H1 (cell line): Measurements from ENCODE around the gene MRPL52. TPM values are rescaled to one million over a fixed set of nuclear protein-coding genes. Genes with fewer than 3 reads are reported as not detected.

Experiments
- CTCF ChIA-PET: fragments of 300-600 bp; sonication (Branson Sonifier 250); formaldehyde crosslinking; loops from one replicate; lab custom pipeline; 2021; ENCODE audit not compliant: partially characterized antibody; lab: Charles Lee
- POLR2A ChIA-PET: fragments of 300-600 bp; sonication (Branson Sonifier 250); formaldehyde crosslinking; loops from one replicate; lab custom pipeline; 2021; ENCODE audit warnings: inconsistent platforms; ENCODE audit not compliant: partially characterized antibody; lab: Charles Lee
- DNase-seq, 2 experiments: peaks; one replicate each; pipeline versions ENCODE4 v3.0.0 to v3.0.0-alpha.2; 2010 to 2022; ENCODE audit warnings: low spot score in 2 of 2, low read depth in 1 of 2, mixed read lengths in 1 of 2
- FAIRE-seq: peaks from 2 replicates; lab custom pipeline; 2011; peaks lifted over from hg19 to GRCh38; lab: Jason Lieb, UNC
- H2AFZ ChIP-seq: 2 replicates; pipeline ENCODE4 v1.8.1; 2012; ENCODE audit warnings: low read length, inconsistent platforms
- H2AK5ac ChIP-seq: 2 replicates; pipeline ENCODE4 v1.6.1; 2013; ENCODE audit warnings: low read depth, low read length
- H2BK120ac ChIP-seq: replicated peaks from 2 replicates; pipeline ENCODE3; 2013; ENCODE audit warnings: low read depth, low read length, inconsistent platforms
- H2BK12ac ChIP-seq: 2 replicates; pipeline ENCODE4 v1.6.1; 2013; ENCODE audit warnings: low read depth, low read length
- H2BK15ac ChIP-seq: 2 replicates; pipeline ENCODE4 v1.6.1; 2013; ENCODE audit warnings: low read length
- H2BK20ac ChIP-seq: 2 replicates; pipeline ENCODE4 v1.6.1; 2013; ENCODE audit warnings: low read length
- H2BK5ac ChIP-seq: 2 replicates; pipeline ENCODE4 v1.6.1; 2013; ENCODE audit warnings: low read depth, low read length
- H3K14ac ChIP-seq: 2 replicates; pipeline ENCODE4 v1.6.1; 2013; ENCODE audit warnings: inconsistent platforms; ENCODE audit not compliant: insufficient read length
- H3K18ac ChIP-seq: 2 replicates; pipeline ENCODE4 v1.6.1; 2013; ENCODE audit warnings: low read length; ENCODE audit errors: extremely low read depth
- H3K23ac ChIP-seq: 2 replicates; pipeline ENCODE4 v1.6.1; 2013; ENCODE audit warnings: inconsistent platforms; ENCODE audit not compliant: insufficient read length
- H3K23me2 ChIP-seq: 2 replicates; pipeline ENCODE4 v1.6.1; 2013; ENCODE audit warnings: low read depth, low read length
- H3K27ac ChIP-seq: 2 replicates; pipeline ENCODE4 v1.6.1; 2011; ENCODE audit warnings: low read depth, low read length, inconsistent platforms
- H3K27me3 ChIP-seq, 4 experiments: replicated peaks in 1 of 4; 1 replicate in 1 of 4; 2 replicates in 3 of 4; pipeline versions ENCODE4 v1.6.1 to v1.8.1; 2011 to 2013; ENCODE audit warnings: low read length in 3 of 4, mild to moderate bottlenecking in 3 of 4, inconsistent platforms in 2 of 4, mixed read lengths in 2 of 4, moderate library complexity in 1 of 4; ENCODE audit not compliant: control insufficient read depth in 3 of 4, insufficient read depth in 3 of 4; ENCODE audit errors: extremely low read depth in 1 of 4
- H3K36me3 ChIP-seq, 4 experiments: 2 replicates each; pipeline versions ENCODE4 v1.6.1 to v1.8.1; 2011 to 2013; ENCODE audit warnings: mild to moderate bottlenecking in 4 of 4, low read length in 3 of 4, moderate library complexity in 2 of 4, control low read depth in 1 of 4, inconsistent platforms in 1 of 4; ENCODE audit not compliant: insufficient read depth in 4 of 4, control insufficient read depth in 2 of 4
- H3K4ac ChIP-seq: replicated peaks from 2 replicates; pipeline ENCODE3; 2013; ENCODE audit warnings: low read length, low read depth, mixed read lengths, inconsistent platforms; ENCODE audit not compliant: insufficient read length
- H3K4me1 ChIP-seq, 4 experiments: replicated peaks in 1 of 4; 1 replicate in 1 of 4; 2 replicates in 3 of 4; pipeline versions ENCODE4 v1.6.1 to v1.8.1; 2011 to 2013; ENCODE audit warnings: low read length in 3 of 4, inconsistent platforms in 2 of 4, mixed read lengths in 1 of 4; ENCODE audit not compliant: insufficient read depth in 4 of 4, control insufficient read depth in 3 of 4
- H3K4me2 ChIP-seq, 2 experiments: 2 replicates each; pipeline versions ENCODE4 v1.6.1 to v1.8.1; 2011 to 2013; ENCODE audit warnings: low read depth in 2 of 2, low read length in 2 of 2, control low read depth in 1 of 2, inconsistent platforms in 1 of 2, mild to moderate bottlenecking in 1 of 2; ENCODE audit not compliant: insufficient read depth in 1 of 2
- H3K4me3 ChIP-seq, 4 experiments: fragments of 200-600, 300-600 bp in 1 of 4; sonication (generic), shearing (Covaris generic), sonication (Bioruptor Twin) in 1 of 4; 2 replicates each; pipeline versions ENCODE4 v1.5.1 to v1.8.1; 2011 to 2016; ENCODE audit warnings: low read length in 4 of 4, low read depth in 3 of 4, control low read depth in 2 of 4, inconsistent platforms in 2 of 4, mild to moderate bottlenecking in 2 of 4, mixed read lengths in 1 of 4, moderate library complexity in 1 of 4; ENCODE audit not compliant: insufficient read depth in 2 of 4; ENCODE audit errors: extremely low read depth in 1 of 4
- H3K56ac ChIP-seq: replicated peaks from 2 replicates; pipeline ENCODE3; 2013; ENCODE audit warnings: low read depth, mild to moderate bottlenecking, mixed read lengths, low read length, inconsistent platforms; ENCODE audit not compliant: insufficient read length
- H3K79me1 ChIP-seq: 2 replicates; pipeline ENCODE4 v1.6.1; 2013; ENCODE audit warnings: low read depth, low read length, control low read depth
- H3K79me2 ChIP-seq, 2 experiments: 2 replicates each; pipeline versions ENCODE4 v1.6.1 to v1.8.1; 2012 to 2013; ENCODE audit warnings: low read length in 2 of 2, mild to moderate bottlenecking in 2 of 2, inconsistent platforms in 1 of 2; ENCODE audit not compliant: insufficient read depth in 2 of 2, control insufficient read depth in 1 of 2
- H3K9ac ChIP-seq, 4 experiments: replicated peaks in 1 of 4; 1 replicate in 1 of 4; 2 replicates in 3 of 4; pipeline versions ENCODE4 v1.6.1 to v1.8.1; 2011 to 2013; ENCODE audit warnings: low read depth in 3 of 4, low read length in 3 of 4, control low read depth in 2 of 4, mild to moderate bottlenecking in 2 of 4, moderate library complexity in 2 of 4, inconsistent platforms in 1 of 4; ENCODE audit errors: extremely low read depth in 1 of 4
- H3K9me3 ChIP-seq, 2 experiments: 2 replicates each; pipeline versions ENCODE4 v1.6.1 to v1.8.1; 2012 to 2013; ENCODE audit warnings: mild to moderate bottlenecking in 2 of 2, moderate library complexity in 2 of 2, control low read depth in 1 of 2, inconsistent platforms in 1 of 2, low read depth in 1 of 2, low read length in 1 of 2, mixed read lengths in 1 of 2; ENCODE audit not compliant: insufficient read depth in 2 of 2
- H4K20me1 ChIP-seq, 2 experiments: replicated peaks in 1 of 2; 2 replicates each; pipeline versions ENCODE3 to v1.8.1; 2011 to 2013; ENCODE audit warnings: inconsistent platforms in 2 of 2, low read length in 2 of 2, mild to moderate bottlenecking in 1 of 2; ENCODE audit not compliant: insufficient read depth in 2 of 2, control insufficient read depth in 1 of 2
- H4K5ac ChIP-seq: 2 replicates; pipeline ENCODE4 v1.6.1; 2013; ENCODE audit warnings: low read length, low read depth, mixed read lengths, inconsistent platforms; ENCODE audit not compliant: insufficient read length
- H4K8ac ChIP-seq: 2 replicates; pipeline ENCODE4 v1.8.0; 2013; ENCODE audit warnings: mild to moderate bottlenecking, moderate library complexity, low read length, inconsistent platforms; ENCODE audit not compliant: insufficient read depth; ENCODE audit errors: extremely low read depth
- H4K91ac ChIP-seq: replicated peaks from 2 replicates; pipeline ENCODE3; 2013; ENCODE audit warnings: low read length, mixed read lengths, inconsistent platforms; ENCODE audit not compliant: insufficient read length
- CBX5 ChIP-seq: fragments of 300-800, 300-1000 bp; sonication (generic); IDR thresholded peaks from 2 replicates; pipeline ENCODE4 v1.7.1; 2016; ENCODE audit warnings: antibody characterized with exemption, low read length, low read depth
- CBX8 ChIP-seq: fragments of 300-800, 300-1000 bp; sonication (generic); IDR thresholded peaks from 2 replicates; pipeline ENCODE4 v1.7.1; 2016; ENCODE audit warnings: low read depth, low read length, borderline replicate concordance
- KDM1A ChIP-seq: fragments of 200-600, 300-600 bp; sonication (generic); IDR thresholded peaks from 2 replicates; pipeline ENCODE4 v1.7.1; 2016; ENCODE audit warnings: mild to moderate bottlenecking, low read length, borderline replicate concordance
- MAFK ChIP-seq: IDR thresholded peaks from 2 replicates; pipeline ENCODE4 v1.6.1; 2012; ENCODE audit warnings: low read depth, mild to moderate bottlenecking, improper control_type of control experiment, low read length
- RAD21 ChIP-seq, 2 experiments: IDR thresholded peaks in 1 of 2; conservative IDR thresholded peaks in 1 of 2; 2 replicates each; pipeline ENCODE4 v1.6.1; 2011; ENCODE audit warnings: low read depth in 2 of 2, low read length in 2 of 2, improper control_type of control experiment in 1 of 2, inconsistent platforms in 1 of 2, mild to moderate bottlenecking in 1 of 2, moderate library complexity in 1 of 2
- RXRA ChIP-seq: IDR thresholded peaks from 2 replicates; pipeline ENCODE4 v1.6.1; 2011; ENCODE audit warnings: low read depth, mild to moderate bottlenecking, low read length, moderate library complexity; ENCODE audit not compliant: insufficient read depth
- SUZ12 ChIP-seq: fragments of 200-600 bp; sonication (generic); IDR thresholded peaks from 2 replicates; pipeline ENCODE4 v1.6.1; 2012; ENCODE audit warnings: mild to moderate bottlenecking, inconsistent platforms, low read length, moderate library complexity, mixed read lengths
- TAF7 ChIP-seq: optimal IDR thresholded peaks from 2 replicates; pipeline ENCODE3; 2011; ENCODE audit warnings: low read depth, mild to moderate bottlenecking, inconsistent platforms, low read length, moderate library complexity, borderline replicate concordance
- TCF12 ChIP-seq: IDR thresholded peaks from 2 replicates; pipeline ENCODE4 v1.6.1; 2011; ENCODE audit warnings: low read depth, mild to moderate bottlenecking, low read length
- WGBS, 2 experiments: shearing (Covaris generic) in 1 of 2; methylation state at CpG; one replicate each; pipeline versions ENCODE4 v1.1.6 to v1.1.7; 2013 to 2015; ENCODE audit warnings: low lambda C conversion rate in 2 of 2, mixed read lengths in 2 of 2, inconsistent platforms in 1 of 2, low coverage in 1 of 2, missing lambda C conversion rate in 1 of 2; ENCODE audit not compliant: insufficient replicate concordance in 2 of 2, insufficient coverage in 1 of 2, insufficient read length in 1 of 2; ENCODE audit errors: extremely low coverage in 1 of 2, missing lambda C conversion rate in 1 of 2; 5-methylcytosine and 5-hydroxymethylcytosine counted together
- polyA plus RNA-seq, 7 experiments: library from polyadenylated mRNA; depleted of rRNA in 3 of 7; stranded (reverse) in 5 of 7; unstranded in 2 of 7; fragments of >200 nt in 5 of 7; fragments of 200-250 nt in 2 of 7; gene quantifications; 1 replicate in 5 of 7; 2 replicates in 1 of 7; 4 replicates in 1 of 7; pipeline versions ENCODE4 v1.2.1 to v1.2.3, GENCODE V29; 2011 to 2013; ENCODE audit warnings: missing spikeins in 2 of 7, mixed read lengths in 2 of 7
- total RNA-seq: library from RNA; stranded (reverse); fragmentation: NEBNext Ultra II Directional; extraction: Animal tissue kit (Norgen Biotek cat#: 25700); gene quantifications from 2 replicates; pipeline ENCODE4 v1.2.1, GENCODE V29; 2021

Gene MRPL52
- total and polyA plus RNA-seq, 2 of the 8 experiments (the other 6 are each of a cell fraction or from before 2014, with no cell fraction given) = 70.5 to 176 TPM

DNA sequence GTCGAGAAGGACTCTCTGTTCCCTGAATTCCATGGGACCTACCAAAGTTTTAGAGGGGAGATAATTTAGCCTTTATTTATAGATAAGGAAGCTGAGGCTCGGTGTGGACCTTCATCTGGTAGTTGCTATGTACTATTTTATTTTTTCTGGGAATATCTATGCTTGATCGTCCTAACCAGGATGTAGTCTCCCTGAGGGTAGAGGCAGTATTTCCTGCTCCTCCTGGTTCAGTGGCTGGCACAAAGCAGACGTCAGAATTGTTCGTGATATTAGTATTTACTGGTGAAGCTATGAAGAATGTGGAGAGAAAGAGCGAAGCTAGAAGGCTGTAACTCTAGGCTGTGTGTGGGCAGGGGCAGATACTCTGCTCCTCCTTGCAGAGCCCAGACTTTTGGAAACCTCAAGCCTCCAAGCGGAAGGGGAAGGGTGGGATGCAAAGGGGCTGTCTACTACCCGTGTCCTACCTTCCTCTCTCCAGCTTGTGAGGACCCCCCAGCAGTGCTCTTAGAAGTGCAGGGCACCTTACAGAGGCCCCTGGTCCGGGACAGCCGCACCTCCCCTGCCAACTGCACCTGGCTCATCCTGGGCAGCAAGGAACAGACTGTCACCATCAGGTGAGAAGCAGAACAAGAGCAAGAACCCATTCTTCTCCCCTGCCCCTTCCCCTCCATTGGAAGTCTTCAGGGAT, 43.3 kb downstream of the MRPL52 start:
- Histone ChIP-seq H3K4ac (peak overlapping the region; percentile 24), H2AK5ac (no peak overlapping the region), H3K27ac (no peak overlapping the region), H2BK12ac (peak overlapping the region; percentile 32; the same call in 1 of the 2 replicates), H3K9me3 (no peaks in the 10 kb centered on the region), H4K20me1 (no peaks in the 10 kb centered on the region), H3K23ac (no peak overlapping the region), H3K79me2 (no peaks in the 10 kb centered on the region), H2BK20ac (no peak overlapping the region), H3K27me3 (no peaks in the 10 kb centered on the region), H4K91ac (no peak overlapping the region), H3K4me3 (peak overlapping the region in 3 of 4 experiments; percentile 76 to 86 (median 85); a peak in 4 of 8 replicates), H3K4me1 (peaks cover 0 to 9% (median 3%) of the 10 kb centered on the region in 4 experiments; a peak in 4 of 7 replicates), H3K56ac (no peak overlapping the region), H3K23me2 (peaks cover 5% of the 10 kb centered on the region), H3K79me1 (no peaks in the 10 kb centered on the region), H2AFZ (0 out of 2 replicates have a peak overlapping the region, but pooled peaks have one; percentile 2), H4K5ac (no peak overlapping the region), H3K4me2 (peak overlapping the region; percentile 51 to 87; a peak in 3 of 4 replicates), H3K36me3 (no peaks in the 10 kb centered on the region; a peak in 1 of 8 replicates), H3K18ac (no peak overlapping the region), H2BK15ac (no peak overlapping the region), H2BK5ac (no peak overlapping the region), H4K8ac (no peak overlapping the region), H2BK120ac (no peak overlapping the region), H3K14ac (no peak overlapping the region), H3K9ac (peak overlapping the region in 2 of 4 experiments; percentile 0 to 32; a peak in 1 of 7 replicates)
- peak in 1 of 2 experiments; percentile 48 for DNase-seq
- no peak for FAIRE-seq
- POLR2A ChIA-PET = interaction anchor here (0.9 to 6.6 kb wide), 5 partner anchors 11 to 134 kb away, joined by 3 to 54 read pairs (median 8); partner anchors contain the start of genes RBM23 and REM2
- CTCF ChIA-PET = interaction anchor here (0.7 to 56.0 kb wide), 18 partner anchors 7 to 315 kb away, joined by 3 to 1562 read pairs (median 4); partner anchors contain the start of genes MMP14, MRPL52, OXA1L and REM2
- 58% methylated on average over 10 of the region's 10 CpGs; no CpG with 5 or more reads in 1 of the 2 experiments for WGBS, 2 experiments
- no peak for TF ChIP-seq CBX8
- no peak for TF ChIP-seq RAD21 (IDR thresholded peaks at IDR 0.05 in 1 of 2, conservative IDR thresholded peaks at IDR 0.05 in 1 of 2; ENCODE audit: low read depth in 2 of 2, low read length in 2 of 2)
- TF ChIP-seq RXRA = no peak
- TF ChIP-seq SUZ12 = no peak
- TF ChIP-seq KDM1A = no peak
- no peak for TF ChIP-seq MAFK
- no peak for TF ChIP-seq TAF7
- no peak for TF ChIP-seq TCF12
- TF ChIP-seq CBX5 = no peak
